K562 (cell line): ENCODE measurements around the gene EGLN1.

Experiments
- CAMTA2 ChIP-seq: fragments of 250-450 bp; sonication (Bioruptor Pico); conservative IDR thresholded peaks from 2 replicates; pipeline ENCODE4 v1.5.1; 2022
- ETS1 ChIP-seq: conservative IDR thresholded peaks from 2 replicates; pipeline ENCODE4 v1.6.1; 2011; ENCODE audit warnings: low read depth, mild to moderate bottlenecking, low read length; ENCODE audit not compliant: control insufficient read depth
- FOXM1 ChIP-seq, 2 experiments: fragments of 450-650 bp in 1 of 2; sonication (generic) in 1 of 2; formaldehyde crosslinking in 1 of 2; IDR thresholded peaks; 2 replicates each; pipeline versions ENCODE4 v1.6.1 to v1.9.0; 2017 to 2022; ENCODE audit warnings: low read depth in 2 of 2, mild to moderate bottlenecking in 2 of 2, missing genetic modification reagents in 1 of 2, moderate library complexity in 1 of 2
- HNRNPL ChIP-seq: fragments of 200-400 bp; formaldehyde crosslinking; IDR thresholded peaks from 2 replicates; pipeline ENCODE4 v1.6.1; 2017; ENCODE audit warnings: low read depth, mild to moderate bottlenecking, low read length
- KLF16 ChIP-seq: IDR thresholded peaks from 2 replicates; pipeline ENCODE4 v1.6.1; 2016; ENCODE audit warnings: antibody characterized with exemption
- MAX ChIP-seq: sonication (generic); formaldehyde crosslinking; IDR thresholded peaks from 2 replicates; pipeline ENCODE4 v1.9.0; 2022; ENCODE audit warnings: mild to moderate bottlenecking, missing genetic modification reagents
- SREBF2 ChIP-seq: sonication (generic); formaldehyde crosslinking; IDR thresholded peaks from 2 replicates; pipeline ENCODE4 v1.4.0; 2020; ENCODE audit warnings: mild to moderate bottlenecking, missing genetic modification reagents
- ZNF165 ChIP-seq: fragments of 250-450 bp; sonication (Bioruptor Pico); IDR thresholded peaks from 2 replicates; pipeline ENCODE4 v1.4.0; 2020; ENCODE audit warnings: borderline replicate concordance

DNA sequence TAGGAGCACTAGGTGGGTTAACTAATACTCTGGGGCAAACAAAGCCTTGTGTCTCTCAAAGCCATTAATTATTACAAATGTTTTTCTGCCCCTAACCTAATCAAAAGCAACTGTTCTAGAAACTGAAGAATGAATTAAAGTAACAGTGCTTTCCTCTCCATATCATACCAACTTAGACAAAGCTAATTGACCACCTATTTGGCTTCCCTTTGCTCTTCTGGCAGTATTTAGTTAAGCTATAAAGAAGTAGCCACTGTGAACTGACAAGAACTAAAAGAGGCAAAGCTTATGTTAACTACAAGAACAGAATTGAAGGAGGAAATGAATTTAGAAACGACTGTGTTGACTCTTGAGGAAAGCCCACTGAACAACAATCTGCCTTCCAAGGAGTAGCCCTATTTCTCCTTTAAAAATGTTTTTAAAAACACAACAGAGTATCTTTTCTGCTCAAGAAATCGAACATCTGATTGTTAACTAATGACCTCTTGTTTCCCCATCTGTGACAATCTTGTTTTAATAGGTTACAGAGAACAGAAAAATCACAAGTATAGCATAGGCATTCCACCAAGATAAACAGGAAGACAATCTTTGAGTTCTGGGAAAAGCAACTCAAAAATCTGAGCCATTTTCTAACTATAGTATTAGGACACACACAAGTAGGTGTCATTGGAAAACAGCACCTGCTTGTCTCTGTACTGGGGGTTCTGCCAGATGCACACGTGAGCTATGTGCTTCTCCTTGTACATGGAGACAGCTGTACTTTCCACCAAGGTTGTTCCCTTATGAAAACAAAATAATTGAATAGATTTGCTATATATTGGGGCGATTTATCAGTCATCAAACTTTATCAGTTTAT is 3.1 kb upstream of the EGLN1 start:
- TF ChIP-seq SREBF2 (CRISPR knock-in tag), result no peak
- TF ChIP-seq HNRNPL, result no peak
- no peak for TF ChIP-seq ETS1
- no peak for TF ChIP-seq CAMTA2 (CRISPR knock-in tag)
- TF ChIP-seq ZNF165 (CRISPR knock-in tag), result no peak
- no peak for TF ChIP-seq MAX (CRISPR knock-in tag)
- TF ChIP-seq FOXM1 (IDR thresholded peaks at IDR 0.05; ENCODE audit: low read depth), result no peak
- TF ChIP-seq FOXM1 (CRISPR knock-in tag; IDR thresholded peaks at IDR 0.05; ENCODE audit: low read depth), result no peak
- TF ChIP-seq KLF16, result no peak
